Uterus (tissue), 4 donors: Measurements from ENCODE around the gene HIPK4. TPM values are rescaled to one million over a fixed set of nuclear protein-coding genes. Genes with fewer than 3 reads are reported as not detected.
A peak's percentile ranks its signal among the peaks of the same experiment; 100 is the strongest.

Experiments used
- DNase-seq, 2 donors: peaks; one replicate each; pipeline ENCODE4 v3.0.0-alpha.2; 2019 to 2020
- H3K27ac ChIP-seq, 2 donors: fragments of 200-600 bp; sonication (generic); 1 replicate in 1 of 2; 2 replicates in 1 of 2; pipeline ENCODE4 v1.5.1; 2016 to 2018
- H3K27me3 ChIP-seq, 2 donors: fragments of 200-600 bp; sonication (generic); one replicate each; pipeline ENCODE4 v1.5.1; 2018 to 2019; ENCODE audit warnings: control low read depth in 1 of 2
- H3K36me3 ChIP-seq, 2 donors: fragments of 200-600 bp; sonication (generic); one replicate each; pipeline ENCODE4 v1.5.1; 2019; ENCODE audit warnings: control low read depth in 1 of 2
- H3K4me1 ChIP-seq, 2 donors: fragments of 200-600 bp; sonication (generic); one replicate each; pipeline ENCODE4 v1.5.1; 2018 to 2019; ENCODE audit warnings: control low read depth in 1 of 2
- H3K4me3 ChIP-seq, 2 donors: fragments of 200-600 bp; sonication (generic); 1 replicate in 1 of 2; 2 replicates in 1 of 2; pipeline ENCODE4 v1.5.1; 2018 to 2019; ENCODE audit warnings: mild to moderate bottlenecking in 1 of 2
- H3K9me3 ChIP-seq, 2 donors: fragments of 200-600 bp; sonication (generic); one replicate each; pipeline ENCODE4 v1.5.1; 2019; ENCODE audit warnings: control low read depth in 1 of 2
- POLR2A ChIP-seq, 2 donors: fragments of 450-650 bp; IDR thresholded peaks; one replicate each; pipeline ENCODE4 v1.6.1; 2016; ENCODE audit warnings: antibody characterized with exemption in 2 of 2, mild to moderate bottlenecking in 1 of 2, moderate library complexity in 1 of 2
- intact Hi-C: fragments of 100-400 bp; cut with DNase I; formaldehyde crosslinking; loops from one replicate; pipeline ENCODE4 v1.15.1; 2023; ENCODE audit warnings: low total_unique reads
- total RNA-seq, 4 donors: library from RNA; depleted of rRNA in 3 of 4; stranded (reverse); fragments of >200 nt in 3 of 4; gene quantifications; one replicate each; pipeline versions ENCODE4 v1.1.0 to v1.2.4, GENCODE V29; 2014 to 2023
- TF ChIP-seq, protein P1 (sequence below), 4 experiments: fragments of 200-600 bp in 2 of 4; fragments of 450-650 bp in 2 of 4; sonication (generic) in 2 of 4; IDR thresholded peaks; one replicate each; pipeline ENCODE4 v1.5.1; 2016 to 2019; ENCODE audit warnings: antibody characterized with exemption in 4 of 4, mild to moderate bottlenecking in 2 of 4, moderate library complexity in 1 of 4
- donor health status: DM: yes; HTN: yes; CAD: no.

The HIPK4 gene
- total RNA-seq, 4 donors from 2014 or later = 0.40 to 0.48 TPM; not detected in 2

- Histone ChIP-seq H3K4me3 (no peak overlapping the region), H3K27me3 (no peaks in the 10 kb centered on the region), H3K9me3 (no peaks in the 10 kb centered on the region), H3K27ac (no peak overlapping the region), H3K4me1 (no peaks in the 10 kb centered on the region), H3K36me3 (no peaks in the 10 kb centered on the region)
- DNase-seq = no peak
- intact Hi-C loops = no loop called here
- no peak for TF ChIP-seq POLR2A (IDR thresholded peaks at IDR 0.05)
- TF ChIP-seq, protein P1, sequence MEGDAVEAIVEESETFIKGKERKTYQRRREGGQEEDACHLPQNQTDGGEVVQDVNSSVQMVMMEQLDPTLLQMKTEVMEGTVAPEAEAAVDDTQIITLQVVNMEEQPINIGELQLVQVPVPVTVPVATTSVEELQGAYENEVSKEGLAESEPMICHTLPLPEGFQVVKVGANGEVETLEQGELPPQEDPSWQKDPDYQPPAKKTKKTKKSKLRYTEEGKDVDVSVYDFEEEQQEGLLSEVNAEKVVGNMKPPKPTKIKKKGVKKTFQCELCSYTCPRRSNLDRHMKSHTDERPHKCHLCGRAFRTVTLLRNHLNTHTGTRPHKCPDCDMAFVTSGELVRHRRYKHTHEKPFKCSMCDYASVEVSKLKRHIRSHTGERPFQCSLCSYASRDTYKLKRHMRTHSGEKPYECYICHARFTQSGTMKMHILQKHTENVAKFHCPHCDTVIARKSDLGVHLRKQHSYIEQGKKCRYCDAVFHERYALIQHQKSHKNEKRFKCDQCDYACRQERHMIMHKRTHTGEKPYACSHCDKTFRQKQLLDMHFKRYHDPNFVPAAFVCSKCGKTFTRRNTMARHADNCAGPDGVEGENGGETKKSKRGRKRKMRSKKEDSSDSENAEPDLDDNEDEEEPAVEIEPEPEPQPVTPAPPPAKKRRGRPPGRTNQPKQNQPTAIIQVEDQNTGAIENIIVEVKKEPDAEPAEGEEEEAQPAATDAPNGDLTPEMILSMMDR (IDR thresholded peaks at IDR 0.05) = no peak
Measured at GRCh38 chr19:40358773-40359172, 31.2 kb downstream of the HIPK4 start.

- intact Hi-C loops = no loop called here
- no peak overlapping the region for H3K27ac ChIP-seq
- no peaks in the 10 kb centered on the region for H3K27me3 ChIP-seq
- no peaks in the 10 kb centered on the region for H3K9me3 ChIP-seq
- DNase-seq = no peak
- no peaks in the 10 kb centered on the region for H3K36me3 ChIP-seq
- no peak overlapping the region for H3K4me3 ChIP-seq
- no peak for TF ChIP-seq POLR2A (IDR thresholded peaks at IDR 0.05)
- TF ChIP-seq, protein P1 (IDR thresholded peaks at IDR 0.05) = no peak
- no peaks in the 10 kb centered on the region for H3K4me1 ChIP-seq
Measured at GRCh38 chr19:40357640-40358039, 32.3 kb downstream of the HIPK4 start.

DNA sequence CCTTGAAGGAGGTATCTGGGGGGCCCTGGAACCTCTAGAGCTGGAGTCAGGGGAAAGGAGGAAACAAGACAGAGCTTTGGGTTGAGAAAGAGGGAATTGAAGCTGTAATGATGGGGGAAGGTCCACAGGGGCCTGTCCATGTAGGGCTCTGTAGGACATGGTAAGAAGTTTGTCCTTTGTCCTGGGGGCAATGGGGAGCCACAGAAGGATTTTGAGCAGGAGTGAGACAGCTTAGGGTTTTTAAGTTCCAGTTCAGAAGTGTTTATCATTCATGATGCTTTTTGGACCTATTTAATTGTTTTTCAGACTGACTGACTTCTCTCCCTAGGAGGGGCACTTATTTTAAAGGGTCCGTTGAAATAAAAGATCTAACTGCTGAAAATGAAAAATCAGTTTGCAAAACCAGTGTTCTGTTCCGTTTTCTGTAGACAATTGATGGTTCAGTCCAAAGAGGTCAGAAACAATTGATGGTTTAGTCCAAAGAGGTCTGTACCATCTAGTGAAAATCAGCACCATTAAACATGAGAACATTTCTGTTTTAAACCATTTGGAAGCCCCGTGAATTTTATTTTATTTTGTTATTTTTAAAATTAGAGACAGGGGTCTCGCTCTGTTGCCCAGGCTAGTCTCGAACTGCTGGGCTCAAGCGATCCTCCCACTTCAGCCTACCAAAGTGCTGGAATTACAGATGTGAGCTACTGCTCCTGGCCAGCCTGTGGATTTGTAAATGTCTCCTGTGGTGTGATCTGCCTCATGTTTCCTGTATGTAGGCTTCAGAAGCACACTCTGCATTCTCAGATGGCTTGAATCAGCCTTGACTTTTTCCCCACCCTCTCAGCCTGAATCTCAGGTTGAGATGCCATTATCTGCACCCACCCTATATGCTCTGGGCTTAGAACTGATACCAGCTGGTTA lies 33.0 kb downstream of the HIPK4 start:
- TF ChIP-seq, protein P1 (IDR thresholded peaks at IDR 0.05) = no peak
- no peak for TF ChIP-seq POLR2A (IDR thresholded peaks at IDR 0.05)
- no peak overlapping the region for H3K4me3 ChIP-seq
- no peak overlapping the region for H3K27ac ChIP-seq
- intact Hi-C loops = no loop called here
- H3K36me3 ChIP-seq = no peaks in the 10 kb centered on the region
- H3K4me1 ChIP-seq = no peaks in the 10 kb centered on the region
- DNase-seq = no peak
- H3K27me3 ChIP-seq = no peaks in the 10 kb centered on the region
- H3K9me3 ChIP-seq = no peaks in the 10 kb centered on the region

DNA sequence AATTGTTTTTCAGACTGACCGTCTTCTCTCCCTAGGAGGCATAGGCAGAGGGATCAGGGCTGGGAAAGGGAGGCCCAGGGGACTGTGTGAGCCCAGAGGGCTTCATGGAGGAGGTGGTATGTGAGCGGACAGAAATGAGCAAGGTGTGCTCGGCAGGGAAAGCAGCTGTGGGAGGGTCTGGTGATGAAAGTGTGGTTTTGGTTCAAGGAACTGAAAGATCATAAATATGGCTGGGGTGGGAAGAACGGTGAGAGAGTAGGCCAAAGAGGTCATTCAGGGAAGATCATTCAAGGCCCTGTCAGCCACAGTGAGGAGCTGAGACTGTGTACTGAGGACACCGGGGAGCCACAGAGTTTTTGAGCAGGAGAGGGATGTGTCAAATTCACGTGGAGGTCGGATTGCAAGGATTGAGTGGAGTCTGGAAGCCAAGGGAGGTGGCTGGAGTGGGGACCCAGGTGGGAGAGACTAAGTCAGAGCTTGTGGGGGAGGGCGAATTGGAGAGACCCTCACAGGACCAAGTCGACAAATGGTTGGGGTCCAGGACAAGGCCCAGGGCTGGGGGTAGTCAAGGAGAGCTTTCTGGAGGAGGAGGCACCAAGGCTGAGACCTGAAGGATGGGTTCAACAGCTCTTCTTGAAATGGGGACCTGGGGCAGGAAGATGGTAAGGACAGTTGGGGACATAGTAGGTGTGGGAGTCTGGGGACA lies 33.9 kb downstream of the HIPK4 start:
- Histone ChIP-seq H3K27ac (no peak overlapping the region), H3K4me3 (no peak overlapping the region), H3K9me3 (no peaks in the 10 kb centered on the region), H3K36me3 (no peaks in the 10 kb centered on the region), H3K4me1 (no peaks in the 10 kb centered on the region), H3K27me3 (no peaks in the 10 kb centered on the region)
- no peak for DNase-seq
- TF ChIP-seq, protein P1 (IDR thresholded peaks at IDR 0.05) = no peak
- TF ChIP-seq POLR2A (IDR thresholded peaks at IDR 0.05) = no peak
- intact Hi-C loops = no loop called here

DNA sequence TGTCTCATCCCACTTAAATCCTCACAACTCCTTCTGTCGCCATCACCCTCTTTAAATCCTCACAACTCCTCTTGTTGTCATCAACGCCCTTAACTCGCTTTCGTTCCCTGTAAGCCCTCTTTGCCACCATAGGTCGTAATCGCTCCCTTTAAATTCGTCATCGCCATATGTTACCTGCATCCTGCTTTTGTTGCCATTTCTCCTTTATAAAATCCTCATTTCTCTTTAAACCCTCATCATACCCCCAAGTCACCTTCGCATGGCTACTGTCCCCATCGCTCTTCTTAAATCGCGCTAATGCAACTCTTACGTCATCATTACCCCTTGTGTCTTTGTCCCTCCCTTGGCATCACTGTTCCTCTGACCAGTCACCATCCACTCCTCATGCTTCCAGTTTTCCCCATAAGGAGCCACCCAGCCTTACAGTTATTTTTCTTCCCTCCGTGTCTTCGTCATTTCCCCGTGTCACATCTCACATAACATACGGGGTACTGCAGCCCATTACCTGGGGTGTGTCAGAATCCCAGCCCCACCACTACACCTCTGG lies 40.9 kb downstream of the HIPK4 start:
- peak overlapping the region; percentile 68 to 75 for H3K27ac ChIP-seq
- DNase-seq = no peak

More for the DNA sequence above, 40.9 kb downstream of the HIPK4 start:
- peaks cover 0 to 5% of the 10 kb centered on the region in 2 donors for H3K4me1 ChIP-seq
- no peaks in the 10 kb centered on the region for H3K27me3 ChIP-seq
- H3K4me3 ChIP-seq = peak overlapping the region; percentile 55 to 76
- TF ChIP-seq, protein P1 (IDR thresholded peaks at IDR 0.05) = no peak
- TF ChIP-seq POLR2A (IDR thresholded peaks at IDR 0.05) = no peak
- intact Hi-C loops = no loop called here
- no peaks in the 10 kb centered on the region for H3K36me3 ChIP-seq
- no peaks in the 10 kb centered on the region for H3K9me3 ChIP-seq
